ENCODE data around the gene IL15RA.

DNA sequence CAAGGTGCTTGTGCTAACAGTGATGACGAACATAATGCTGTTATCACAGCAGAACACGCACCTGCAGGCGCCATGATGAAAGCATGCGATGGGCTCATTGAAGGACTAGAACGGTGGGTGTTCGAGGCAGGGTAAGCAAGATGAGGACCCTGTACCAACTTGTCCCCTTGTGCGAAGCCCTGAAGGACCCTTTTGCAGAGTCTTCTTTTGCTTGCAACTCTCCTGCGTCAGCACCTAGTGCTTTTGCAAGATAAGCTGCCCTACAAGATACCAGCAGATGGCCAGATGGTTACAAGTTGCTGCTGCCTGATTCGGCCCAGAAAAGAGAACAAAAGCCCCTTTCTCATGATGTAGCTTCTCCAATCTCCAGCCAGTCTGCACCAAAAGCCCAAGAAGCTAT lies 4.2 kb upstream of the IL15RA start:
- TF ChIP-seq, protein P1, sequence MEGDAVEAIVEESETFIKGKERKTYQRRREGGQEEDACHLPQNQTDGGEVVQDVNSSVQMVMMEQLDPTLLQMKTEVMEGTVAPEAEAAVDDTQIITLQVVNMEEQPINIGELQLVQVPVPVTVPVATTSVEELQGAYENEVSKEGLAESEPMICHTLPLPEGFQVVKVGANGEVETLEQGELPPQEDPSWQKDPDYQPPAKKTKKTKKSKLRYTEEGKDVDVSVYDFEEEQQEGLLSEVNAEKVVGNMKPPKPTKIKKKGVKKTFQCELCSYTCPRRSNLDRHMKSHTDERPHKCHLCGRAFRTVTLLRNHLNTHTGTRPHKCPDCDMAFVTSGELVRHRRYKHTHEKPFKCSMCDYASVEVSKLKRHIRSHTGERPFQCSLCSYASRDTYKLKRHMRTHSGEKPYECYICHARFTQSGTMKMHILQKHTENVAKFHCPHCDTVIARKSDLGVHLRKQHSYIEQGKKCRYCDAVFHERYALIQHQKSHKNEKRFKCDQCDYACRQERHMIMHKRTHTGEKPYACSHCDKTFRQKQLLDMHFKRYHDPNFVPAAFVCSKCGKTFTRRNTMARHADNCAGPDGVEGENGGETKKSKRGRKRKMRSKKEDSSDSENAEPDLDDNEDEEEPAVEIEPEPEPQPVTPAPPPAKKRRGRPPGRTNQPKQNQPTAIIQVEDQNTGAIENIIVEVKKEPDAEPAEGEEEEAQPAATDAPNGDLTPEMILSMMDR (IDR thresholded peaks at IDR 0.05; ENCODE audit: low read depth, low read length, missing input control), result no peak
- no peak for TF ChIP-seq JUND (IDR thresholded peaks at IDR 0.05)
- TF ChIP-seq, protein P2, sequence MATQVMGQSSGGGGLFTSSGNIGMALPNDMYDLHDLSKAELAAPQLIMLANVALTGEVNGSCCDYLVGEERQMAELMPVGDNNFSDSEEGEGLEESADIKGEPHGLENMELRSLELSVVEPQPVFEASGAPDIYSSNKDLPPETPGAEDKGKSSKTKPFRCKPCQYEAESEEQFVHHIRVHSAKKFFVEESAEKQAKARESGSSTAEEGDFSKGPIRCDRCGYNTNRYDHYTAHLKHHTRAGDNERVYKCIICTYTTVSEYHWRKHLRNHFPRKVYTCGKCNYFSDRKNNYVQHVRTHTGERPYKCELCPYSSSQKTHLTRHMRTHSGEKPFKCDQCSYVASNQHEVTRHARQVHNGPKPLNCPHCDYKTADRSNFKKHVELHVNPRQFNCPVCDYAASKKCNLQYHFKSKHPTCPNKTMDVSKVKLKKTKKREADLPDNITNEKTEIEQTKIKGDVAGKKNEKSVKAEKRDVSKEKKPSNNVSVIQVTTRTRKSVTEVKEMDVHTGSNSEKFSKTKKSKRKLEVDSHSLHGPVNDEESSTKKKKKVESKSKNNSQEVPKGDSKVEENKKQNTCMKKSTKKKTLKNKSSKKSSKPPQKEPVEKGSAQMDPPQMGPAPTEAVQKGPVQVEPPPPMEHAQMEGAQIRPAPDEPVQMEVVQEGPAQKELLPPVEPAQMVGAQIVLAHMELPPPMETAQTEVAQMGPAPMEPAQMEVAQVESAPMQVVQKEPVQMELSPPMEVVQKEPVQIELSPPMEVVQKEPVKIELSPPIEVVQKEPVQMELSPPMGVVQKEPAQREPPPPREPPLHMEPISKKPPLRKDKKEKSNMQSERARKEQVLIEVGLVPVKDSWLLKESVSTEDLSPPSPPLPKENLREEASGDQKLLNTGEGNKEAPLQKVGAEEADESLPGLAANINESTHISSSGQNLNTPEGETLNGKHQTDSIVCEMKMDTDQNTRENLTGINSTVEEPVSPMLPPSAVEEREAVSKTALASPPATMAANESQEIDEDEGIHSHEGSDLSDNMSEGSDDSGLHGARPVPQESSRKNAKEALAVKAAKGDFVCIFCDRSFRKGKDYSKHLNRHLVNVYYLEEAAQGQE (IDR thresholded peaks at IDR 0.05), result no peak
- no peak for TF ChIP-seq YY1 (IDR thresholded peaks at IDR 0.05)
- no peak for TF ChIP-seq TAF1 (conservative IDR thresholded peaks at IDR 0.05)
- TF ChIP-seq FOXA2 (IDR thresholded peaks at IDR 0.05), result no peak
- TF ChIP-seq EGR1 (IDR thresholded peaks at IDR 0.05; ENCODE audit: low read depth in 2 of 2), result no peak
- TF ChIP-seq SP1 (IDR thresholded peaks at IDR 0.05), result no peak
- TF ChIP-seq, protein P3, sequence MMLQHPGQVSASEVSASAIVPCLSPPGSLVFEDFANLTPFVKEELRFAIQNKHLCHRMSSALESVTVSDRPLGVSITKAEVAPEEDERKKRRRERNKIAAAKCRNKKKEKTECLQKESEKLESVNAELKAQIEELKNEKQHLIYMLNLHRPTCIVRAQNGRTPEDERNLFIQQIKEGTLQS (IDR thresholded peaks at IDR 0.05), result no peak
- TF ChIP-seq, protein P4, sequence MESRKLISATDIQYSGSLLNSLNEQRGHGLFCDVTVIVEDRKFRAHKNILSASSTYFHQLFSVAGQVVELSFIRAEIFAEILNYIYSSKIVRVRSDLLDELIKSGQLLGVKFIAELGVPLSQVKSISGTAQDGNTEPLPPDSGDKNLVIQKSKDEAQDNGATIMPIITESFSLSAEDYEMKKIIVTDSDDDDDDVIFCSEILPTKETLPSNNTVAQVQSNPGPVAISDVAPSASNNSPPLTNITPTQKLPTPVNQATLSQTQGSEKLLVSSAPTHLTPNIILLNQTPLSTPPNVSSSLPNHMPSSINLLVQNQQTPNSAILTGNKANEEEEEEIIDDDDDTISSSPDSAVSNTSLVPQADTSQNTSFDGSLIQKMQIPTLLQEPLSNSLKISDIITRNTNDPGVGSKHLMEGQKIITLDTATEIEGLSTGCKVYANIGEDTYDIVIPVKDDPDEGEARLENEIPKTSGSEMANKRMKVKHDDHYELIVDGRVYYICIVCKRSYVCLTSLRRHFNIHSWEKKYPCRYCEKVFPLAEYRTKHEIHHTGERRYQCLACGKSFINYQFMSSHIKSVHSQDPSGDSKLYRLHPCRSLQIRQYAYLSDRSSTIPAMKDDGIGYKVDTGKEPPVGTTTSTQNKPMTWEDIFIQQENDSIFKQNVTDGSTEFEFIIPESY (IDR thresholded peaks at IDR 0.05), result no peak
- TF ChIP-seq, protein P5, sequence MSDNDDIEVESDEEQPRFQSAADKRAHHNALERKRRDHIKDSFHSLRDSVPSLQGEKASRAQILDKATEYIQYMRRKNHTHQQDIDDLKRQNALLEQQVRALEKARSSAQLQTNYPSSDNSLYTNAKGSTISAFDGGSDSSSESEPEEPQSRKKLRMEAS (IDR thresholded peaks at IDR 0.05), result no peak
